T47D (cell line): ENCODE data around the gene TEC.

Experiments
- DNase-seq, 2 experiments: peaks; one replicate each; pipeline versions ENCODE4 v3.0.0 to v3.0.0-alpha.2; 2011 to 2012; ENCODE audit warnings: low read depth in 1 of 2, low spot score in 1 of 2
- JUND ChIP-seq: IDR thresholded peaks from 2 replicates; pipeline ENCODE4 v1.6.1; 2012; ENCODE audit warnings: low read depth
- in situ Hi-C: cut with HindIII; loops from 2 replicates; pipeline ENCODE4 v1.10.0; 2016; ENCODE audit warnings: low sequenced_read_pairs, low pct_unique_long_range_greater_than_20kb

TEC gene

DNA sequence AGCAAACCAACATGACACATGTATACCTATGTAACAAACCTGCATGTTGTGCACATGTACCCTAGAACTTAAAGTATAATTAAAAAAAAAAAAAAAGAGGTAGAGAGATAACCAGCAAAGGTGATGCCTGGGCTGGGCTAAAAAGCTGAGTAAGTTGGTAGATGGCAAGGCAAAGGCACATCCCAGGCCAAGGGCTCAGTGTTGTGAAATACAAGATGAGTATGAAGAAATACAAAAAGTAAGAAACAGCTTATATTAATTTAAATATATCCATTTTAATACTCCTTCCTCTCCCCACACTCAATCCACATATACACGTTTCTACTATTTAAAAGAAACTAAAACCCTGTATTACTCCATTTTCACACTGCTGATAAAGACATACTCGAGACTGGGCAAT lies 25.8 kb downstream of the TEC start:
- no peak for DNase-seq
- in situ Hi-C loops, result no loop called here
- no peak for TF ChIP-seq JUND

DNA sequence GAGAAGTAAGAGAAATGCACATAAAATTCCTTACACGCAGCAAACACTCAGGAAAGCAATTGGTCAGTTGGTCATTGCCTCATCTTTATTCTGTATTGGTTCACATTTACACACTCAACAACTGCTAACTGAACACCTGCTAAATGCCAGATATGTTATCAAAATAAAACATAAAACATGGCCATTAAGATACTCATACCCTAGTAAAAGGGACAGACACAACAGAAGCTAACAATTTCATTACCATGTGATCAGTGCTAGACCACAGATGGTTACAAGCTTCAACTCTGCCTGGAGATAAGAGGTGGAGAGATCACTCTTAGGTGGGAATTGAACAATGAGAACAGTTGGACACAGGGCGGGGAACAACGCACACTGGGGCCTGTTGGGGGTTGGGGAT lies 26.2 kb downstream of the TEC start:
- TF ChIP-seq JUND, result no peak
- DNase-seq, result no peak
- in situ Hi-C loops, result no loop called here

DNA sequence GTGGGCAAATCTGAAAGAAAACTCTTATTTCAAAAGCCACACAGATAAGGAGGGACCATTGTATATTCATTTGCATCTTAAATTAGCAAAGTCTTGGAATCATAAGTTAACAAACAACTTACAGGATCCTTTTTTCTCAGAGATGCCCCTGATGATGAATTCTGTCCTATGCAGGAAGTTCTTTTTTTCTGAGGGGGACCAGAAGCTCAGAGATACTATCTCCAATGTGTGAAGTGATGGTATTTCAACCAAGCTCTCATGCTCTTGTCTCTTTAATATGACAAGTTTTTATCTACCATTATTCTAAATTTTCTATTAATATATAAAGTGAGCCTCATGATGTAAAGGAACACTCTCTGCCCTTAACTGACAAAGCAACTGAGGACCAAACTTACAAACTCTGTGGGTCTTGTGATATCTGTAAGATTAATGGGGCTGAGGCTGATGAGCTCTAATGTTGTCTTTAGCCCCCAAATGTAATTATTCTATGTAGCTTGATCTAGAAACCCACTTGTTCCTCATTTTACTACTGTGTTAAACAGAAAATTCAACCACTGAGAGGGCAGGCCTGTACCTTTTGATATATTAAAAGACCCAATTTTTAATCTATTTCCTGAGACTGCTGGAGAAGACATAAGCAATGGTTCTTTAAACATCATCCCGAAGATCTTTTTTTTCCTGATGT lies 27.0 kb downstream of the TEC start:
- TF ChIP-seq JUND, result no peak
- in situ Hi-C loops, result no loop called here
- no peak for DNase-seq

DNA sequence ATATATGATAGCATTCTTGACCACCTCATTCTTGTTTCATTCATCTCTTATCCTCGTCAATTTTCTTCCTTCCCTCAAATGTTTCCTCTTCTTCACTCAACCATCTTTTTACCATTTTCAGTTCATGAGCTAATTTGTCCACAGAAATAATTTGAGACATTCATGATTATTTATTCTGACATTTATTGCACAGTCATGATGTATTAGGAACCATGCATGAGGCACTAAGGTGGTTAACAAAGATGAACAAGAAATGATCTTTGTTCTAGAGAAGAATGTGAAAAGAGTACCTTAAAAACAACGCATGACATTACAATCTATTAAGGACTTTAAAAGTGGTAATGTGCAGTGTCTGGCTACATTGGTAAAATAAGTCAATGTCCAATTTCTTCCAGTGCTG lies 27.9 kb downstream of the TEC start:
- DNase-seq, result no peak
- in situ Hi-C loops, result no loop called here
- TF ChIP-seq JUND, result no peak

DNA sequence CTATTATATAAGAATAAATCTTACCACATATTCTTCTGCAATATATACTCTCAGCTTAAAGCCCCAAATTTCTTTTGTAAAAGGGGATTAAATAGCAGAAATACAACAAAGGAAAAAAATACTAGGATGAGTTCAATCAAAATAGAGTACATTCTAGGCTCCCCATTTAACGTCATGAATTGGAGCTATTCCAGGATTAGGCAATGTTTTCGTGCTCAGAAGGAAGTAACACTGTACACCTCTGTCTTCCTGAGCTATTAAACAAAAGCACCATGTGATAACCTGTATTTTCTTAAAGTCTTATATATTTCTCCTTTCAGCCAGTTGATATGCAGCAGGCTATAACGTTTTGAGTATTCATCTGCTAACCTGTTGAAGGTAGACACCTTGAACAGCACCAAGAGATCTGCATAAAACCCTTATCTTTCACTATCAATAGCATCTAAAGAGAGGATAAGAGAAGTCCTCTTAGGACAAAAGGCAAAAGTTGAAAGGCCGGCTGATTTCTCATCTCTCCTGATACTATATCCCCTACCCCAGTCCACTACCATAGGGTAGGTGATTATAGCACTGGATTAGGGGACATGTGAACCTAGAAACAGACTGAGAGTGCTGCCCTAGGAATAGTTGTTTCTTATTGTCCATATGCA lies 31.5 kb downstream of the TEC start:
- in situ Hi-C loops, result no loop called here
- peak in 1 of 2 experiments; percentile 9 for DNase-seq
- no peak for TF ChIP-seq JUND

DNA sequence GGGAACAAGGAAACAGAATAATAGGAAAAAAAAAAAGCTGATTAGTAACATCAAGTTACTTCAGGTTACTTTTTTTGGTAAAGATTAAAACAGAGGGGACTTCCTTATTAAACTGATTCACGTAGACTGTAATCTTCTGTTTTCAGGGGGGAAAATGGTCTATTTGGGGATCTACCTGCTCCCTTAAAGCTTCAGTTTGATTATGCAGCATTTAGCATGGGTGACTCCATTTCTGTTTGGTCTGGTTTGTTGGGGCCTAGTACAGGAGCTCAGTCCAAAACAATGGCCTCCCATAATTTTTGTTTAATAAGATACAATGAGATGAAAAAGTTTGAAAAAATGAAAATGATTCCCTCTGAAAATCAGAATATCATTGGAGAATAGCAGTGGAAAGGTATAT lies 34.6 kb downstream of the TEC start:
- no peak for TF ChIP-seq JUND

DNA sequence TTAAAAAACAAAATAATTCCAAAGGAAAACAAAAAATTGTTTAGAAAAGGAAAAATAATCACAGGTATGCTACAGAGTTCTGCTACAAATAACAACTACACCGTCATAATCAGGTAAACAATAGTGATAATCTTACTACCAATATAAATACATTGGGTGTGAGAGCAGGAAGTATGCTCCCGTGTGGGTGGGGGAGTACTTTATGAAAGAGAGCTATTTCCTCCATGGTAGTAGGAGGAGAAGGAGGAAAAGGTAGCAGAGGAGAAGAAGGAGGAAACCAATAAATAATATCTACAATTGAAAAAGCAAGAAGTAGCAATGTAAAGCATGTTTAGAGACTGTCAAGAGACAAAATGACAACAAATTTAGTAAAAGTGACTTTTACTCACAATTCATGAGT lies 35.1 kb downstream of the TEC start:
- no peak for TF ChIP-seq JUND
- in situ Hi-C loops, result no loop called here
- no peak for DNase-seq

More for the DNA sequence above, 34.6 kb downstream of the TEC start:
- DNase-seq, result no peak
- in situ Hi-C loops, result no loop called here

DNA sequence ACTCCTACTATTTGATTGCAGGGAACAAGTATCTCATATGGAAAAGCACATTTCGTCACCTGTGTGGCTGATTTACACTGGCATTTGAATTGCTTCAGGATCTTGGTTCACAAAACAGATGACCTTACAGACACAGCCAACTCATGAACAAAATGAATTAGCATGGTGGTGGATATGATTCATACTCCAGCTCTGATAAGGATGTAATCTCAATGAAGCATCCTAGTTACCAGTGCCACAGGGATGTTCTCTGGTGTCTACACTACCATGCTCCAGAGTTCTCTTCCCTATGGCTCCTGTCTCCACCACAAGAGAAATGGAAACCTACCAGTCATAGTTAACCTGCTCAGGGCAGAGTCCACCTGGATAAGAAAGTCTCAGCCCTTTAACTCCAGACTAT lies 40.7 kb downstream of the TEC start:
- no peak for TF ChIP-seq JUND
- in situ Hi-C loops, result no loop called here
- no peak for DNase-seq

DNA sequence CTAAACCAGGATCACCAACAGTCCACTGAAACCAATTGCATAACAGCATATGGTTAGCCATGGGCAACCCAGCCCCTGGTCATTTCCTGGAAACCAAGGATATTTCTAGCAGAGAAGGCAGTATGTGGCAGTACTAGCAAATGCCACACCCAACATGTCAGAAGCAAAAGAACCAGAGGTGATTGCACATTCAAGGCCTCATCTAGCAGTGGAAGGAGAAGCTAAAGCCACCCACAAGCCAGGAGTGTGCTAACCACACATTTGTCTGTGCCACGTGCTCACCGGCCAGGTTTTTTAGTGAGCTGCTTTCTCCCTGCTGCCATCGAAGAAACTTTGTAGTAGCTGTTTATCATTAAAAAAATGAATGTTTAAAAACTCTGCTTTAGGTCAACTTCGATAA lies 42.0 kb downstream of the TEC start:
- in situ Hi-C loops, result no loop called here
- TF ChIP-seq JUND, result no peak
- no peak for DNase-seq

DNA sequence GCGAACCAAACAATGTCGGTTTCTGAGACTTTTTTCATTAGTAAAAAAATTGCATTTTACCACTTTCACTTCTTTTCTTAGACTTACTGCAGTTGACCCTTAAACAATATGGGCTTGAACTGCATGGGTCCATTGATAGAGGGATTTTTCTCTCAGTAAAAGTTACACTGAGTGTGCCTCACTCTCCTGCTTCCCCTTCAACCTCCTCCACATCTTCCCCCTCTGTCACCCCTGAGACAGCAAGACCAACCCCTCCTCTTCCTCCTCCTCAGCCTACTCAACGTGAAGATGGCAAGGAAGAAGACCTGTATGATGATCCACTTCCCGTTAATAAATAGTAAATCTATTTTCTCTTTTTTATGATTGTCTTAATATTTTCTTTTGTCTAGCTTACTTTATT lies 43.4 kb downstream of the TEC start:
- in situ Hi-C loops, result no loop called here
- no peak for DNase-seq
- TF ChIP-seq JUND, result no peak

DNA sequence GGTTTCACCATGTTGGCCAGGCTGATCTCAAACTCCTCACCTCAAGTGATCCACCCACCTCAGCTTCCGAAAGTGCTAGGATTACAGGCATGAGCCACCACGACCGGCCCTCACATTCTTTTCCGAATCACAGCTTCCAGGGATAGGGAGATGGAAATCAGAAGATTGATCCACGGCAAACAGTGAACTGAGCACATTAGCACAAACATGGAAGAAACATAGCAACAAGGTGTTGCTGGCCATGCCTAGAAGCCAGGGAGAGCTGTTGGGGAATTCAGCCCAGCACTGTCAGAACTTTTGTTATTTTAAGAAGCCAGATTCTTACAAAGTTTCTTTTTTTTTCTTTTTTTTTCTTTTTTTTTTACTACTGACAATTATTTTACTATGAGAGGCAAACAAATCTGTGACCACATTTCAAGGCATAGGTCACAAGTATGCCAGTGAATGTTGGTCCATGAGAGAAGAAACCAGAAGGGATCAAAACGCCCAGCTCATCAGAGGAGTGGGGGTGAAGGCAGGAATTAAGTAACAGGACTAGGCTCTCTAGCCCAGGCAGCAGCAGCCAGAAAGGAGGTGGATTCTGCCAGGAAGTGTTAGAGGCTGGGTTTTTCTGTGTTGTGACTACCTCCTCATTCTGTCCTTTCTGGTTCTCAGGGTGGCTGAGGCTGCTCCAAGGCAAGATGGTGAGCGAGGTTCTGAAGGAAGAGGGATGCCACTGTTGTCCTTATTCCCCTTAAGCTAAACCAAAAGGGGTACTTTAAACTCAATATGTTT lies 44.1 kb downstream of the TEC start:
- in situ Hi-C loops, result no loop called here
- TF ChIP-seq JUND, result no peak
- DNase-seq, result peak in 1 of 2 experiments; percentile 5

DNA sequence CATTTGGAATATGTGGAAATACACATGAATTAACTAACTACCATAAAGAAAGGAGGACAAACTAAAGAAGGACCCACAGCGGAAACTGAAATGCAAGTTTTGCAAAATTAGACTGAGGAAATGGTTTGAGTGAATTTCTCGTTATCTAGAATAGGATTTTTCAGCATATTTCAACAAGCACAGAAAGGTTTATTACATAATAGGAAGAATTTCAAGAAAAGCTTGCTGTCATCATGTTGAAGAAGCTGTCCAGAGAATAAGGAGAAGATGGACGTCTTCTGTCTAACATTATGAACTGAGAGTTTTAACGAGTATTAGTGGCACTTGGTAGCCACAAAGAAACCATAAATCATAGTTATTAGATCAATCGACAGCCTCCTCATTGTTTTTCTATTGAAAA lies 45.0 kb downstream of the TEC start:
- in situ Hi-C loops, result no loop called here
- TF ChIP-seq JUND, result no peak

DNA sequence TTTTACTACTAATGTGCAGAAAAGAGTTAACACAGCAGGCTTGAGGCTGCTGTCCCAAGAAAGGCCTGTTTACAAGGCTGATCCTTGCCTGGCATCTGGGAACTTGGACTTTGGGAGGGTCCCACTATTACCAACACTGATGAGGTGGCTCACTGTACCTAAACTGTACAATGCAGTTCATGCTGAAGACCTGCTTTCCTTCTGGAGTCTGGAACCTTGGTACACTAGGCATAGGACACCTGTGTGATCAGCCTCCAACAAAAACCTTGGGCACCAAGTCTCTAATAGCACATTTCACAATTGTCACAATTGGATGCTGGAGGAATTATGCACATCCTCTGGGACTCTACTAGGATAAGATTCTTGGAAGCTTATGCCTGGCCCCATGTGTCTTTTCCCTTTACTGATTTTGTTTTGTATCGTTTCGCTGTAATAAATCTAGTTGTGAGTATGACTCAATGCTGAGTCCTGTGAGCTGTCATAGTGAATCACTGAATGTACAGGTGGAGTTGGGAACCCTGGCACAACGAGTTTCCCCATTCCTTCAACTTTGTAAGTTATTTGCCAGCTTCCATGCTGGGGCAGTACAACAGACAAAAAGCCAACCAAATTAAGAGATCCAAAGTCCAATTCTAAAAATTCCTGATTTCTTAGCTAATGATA lies 45.9 kb downstream of the TEC start:
- no peak for TF ChIP-seq JUND
- DNase-seq, result no peak
- in situ Hi-C loops, result no loop called here

More for the DNA sequence above, 45.0 kb downstream of the TEC start:
- no peak for DNase-seq
